Chondrocyte (in vitro differentiated cells): Measurements from ENCODE around the gene FAM193A. TPM values are rescaled to one million over a fixed set of nuclear protein-coding genes. Genes with fewer than 3 reads are reported as not detected.
A peak's percentile ranks its signal among the peaks of the same experiment; 100 is the strongest.
"Not testable (repeated sequence)": the region's sequence is repeated elsewhere in the genome, so short reads cannot be mapped to it uniquely, and the experiment has no call there.

Source experiments
- DNase-seq: peaks from one replicate; pipeline ENCODE4 v3.0.0; 2021; ENCODE audit warnings: mixed read lengths, low spot score
- H3K27ac Mint-ChIP-seq: one replicate; pipeline ENCODE4 v1.8.0; 2021; ENCODE audit warnings: mild to moderate bottlenecking, moderate library complexity, mixed read lengths; ENCODE audit not compliant: unreplicated experiment
- H3K27me3 Mint-ChIP-seq: 2 replicates; pipeline ENCODE4 v1.8.0; 2021; ENCODE audit warnings: low read depth, mixed read lengths
- H3K36me3 Mint-ChIP-seq: 2 replicates; pipeline ENCODE4 v1.8.0; 2021; ENCODE audit warnings: low read depth, mixed read lengths
- H3K4me1 Mint-ChIP-seq: 2 replicates; pipeline ENCODE4 v1.8.0; 2021; ENCODE audit warnings: low read depth, mild to moderate bottlenecking, mixed read lengths
- H3K4me3 Mint-ChIP-seq: one replicate; pipeline ENCODE4 v1.8.0; 2021; ENCODE audit warnings: mild to moderate bottlenecking, moderate library complexity, mixed read lengths; ENCODE audit not compliant: unreplicated experiment
- H3K9me3 Mint-ChIP-seq: 2 replicates; pipeline ENCODE4 v1.8.0; 2021; ENCODE audit warnings: low read depth, mixed read lengths
- total RNA-seq: library from RNA; stranded (reverse); gene quantifications from 3 replicates; pipeline ENCODE4 v1.2.1, GENCODE V29; 2021
- TF ChIP-seq, protein P1 (sequence below): fragments of 200-600 bp; sonication (generic); IDR thresholded peaks from 2 replicates; pipeline ENCODE4 v1.5.0; 2021; ENCODE audit warnings: antibody characterized with exemption, mild to moderate bottlenecking, moderate library complexity

The FAM193A gene
- total RNA-seq, 1 donor from 2014 or later = 24.9 TPM

DNA sequence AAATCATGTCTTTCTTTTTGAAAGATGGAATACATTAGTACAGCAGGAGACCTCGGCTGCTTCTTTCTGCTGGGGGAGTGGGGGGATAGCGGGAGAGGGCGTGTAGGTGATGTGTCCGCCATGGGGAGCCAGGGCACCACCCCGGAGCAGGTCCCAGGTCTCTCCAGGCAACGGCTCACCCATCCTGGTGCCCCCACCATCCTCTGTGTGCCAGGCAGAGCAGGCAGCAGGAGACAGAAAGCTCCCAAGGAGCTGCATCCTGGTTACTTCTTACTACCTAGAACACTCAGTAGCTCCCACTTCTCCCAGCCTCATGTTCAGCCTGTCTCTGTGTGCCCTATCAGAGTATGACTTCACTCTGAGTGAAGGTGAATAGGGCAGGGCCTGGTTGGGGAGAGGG, 196.1 kb downstream of the FAM193A start:
- peaks cover 26% of the 10 kb centered on the region for H3K36me3 Mint-ChIP-seq
- DNase-seq = peak; percentile 68
- H3K4me1 Mint-ChIP-seq = no peaks in the 10 kb centered on the region
- no peak overlapping the region for H3K4me3 Mint-ChIP-seq
- H3K9me3 Mint-ChIP-seq = peaks cover 16% of the 10 kb centered on the region
- H3K27ac Mint-ChIP-seq = no peak overlapping the region
- H3K27me3 Mint-ChIP-seq = no peaks in the 10 kb centered on the region
- TF ChIP-seq, protein P1, sequence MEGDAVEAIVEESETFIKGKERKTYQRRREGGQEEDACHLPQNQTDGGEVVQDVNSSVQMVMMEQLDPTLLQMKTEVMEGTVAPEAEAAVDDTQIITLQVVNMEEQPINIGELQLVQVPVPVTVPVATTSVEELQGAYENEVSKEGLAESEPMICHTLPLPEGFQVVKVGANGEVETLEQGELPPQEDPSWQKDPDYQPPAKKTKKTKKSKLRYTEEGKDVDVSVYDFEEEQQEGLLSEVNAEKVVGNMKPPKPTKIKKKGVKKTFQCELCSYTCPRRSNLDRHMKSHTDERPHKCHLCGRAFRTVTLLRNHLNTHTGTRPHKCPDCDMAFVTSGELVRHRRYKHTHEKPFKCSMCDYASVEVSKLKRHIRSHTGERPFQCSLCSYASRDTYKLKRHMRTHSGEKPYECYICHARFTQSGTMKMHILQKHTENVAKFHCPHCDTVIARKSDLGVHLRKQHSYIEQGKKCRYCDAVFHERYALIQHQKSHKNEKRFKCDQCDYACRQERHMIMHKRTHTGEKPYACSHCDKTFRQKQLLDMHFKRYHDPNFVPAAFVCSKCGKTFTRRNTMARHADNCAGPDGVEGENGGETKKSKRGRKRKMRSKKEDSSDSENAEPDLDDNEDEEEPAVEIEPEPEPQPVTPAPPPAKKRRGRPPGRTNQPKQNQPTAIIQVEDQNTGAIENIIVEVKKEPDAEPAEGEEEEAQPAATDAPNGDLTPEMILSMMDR = no peak

DNA sequence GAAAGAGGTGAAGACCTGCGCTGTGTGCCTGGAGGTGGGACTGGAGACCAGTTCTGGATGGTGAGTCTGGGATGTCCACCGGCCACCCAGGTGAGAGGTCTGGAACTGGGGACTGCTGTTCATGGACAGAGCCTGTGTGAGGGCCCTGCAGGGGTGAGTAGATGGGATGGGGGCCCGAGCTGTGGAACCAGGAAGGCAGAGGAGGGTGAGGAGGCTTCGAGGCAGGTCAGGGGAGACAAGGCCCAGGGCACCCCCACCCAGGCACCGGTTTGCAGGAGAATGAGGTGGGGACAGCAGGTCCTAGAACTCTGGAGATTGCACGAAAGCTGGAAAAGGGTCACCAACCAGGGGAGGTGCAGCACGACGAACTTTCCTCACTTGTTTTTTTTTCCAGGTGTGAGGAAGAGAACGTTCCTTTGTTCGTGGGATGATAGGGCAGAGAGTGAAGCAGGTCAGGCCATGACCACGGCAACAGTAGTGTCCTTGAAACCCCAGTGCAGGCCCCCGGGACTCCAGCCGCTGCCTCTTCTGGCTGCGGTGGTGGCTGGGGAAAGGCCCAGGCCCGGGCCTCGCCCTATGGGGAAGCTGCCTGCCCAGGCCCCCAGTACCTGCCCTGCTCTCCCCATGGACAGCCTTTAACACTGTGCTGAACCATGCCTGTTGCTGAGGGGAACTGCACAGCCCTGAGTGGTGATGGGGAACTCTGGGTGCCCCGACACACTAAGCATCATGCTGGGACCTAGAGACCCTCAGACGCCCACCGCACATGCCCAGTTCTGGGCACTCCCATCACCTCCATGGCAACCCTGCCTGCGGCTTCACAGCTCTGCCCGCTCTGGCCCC, 196.8 kb downstream of the FAM193A start:
- peak overlapping the region; percentile 17 for H3K27ac Mint-ChIP-seq
- H3K9me3 Mint-ChIP-seq = peaks cover 16% of the 10 kb centered on the region
- no peaks in the 10 kb centered on the region for H3K27me3 Mint-ChIP-seq
- no peak overlapping the region for H3K4me3 Mint-ChIP-seq
- H3K4me1 Mint-ChIP-seq = no peaks in the 10 kb centered on the region
- peak; percentile 81 for DNase-seq
- H3K36me3 Mint-ChIP-seq = peaks cover 26% of the 10 kb centered on the region
- TF ChIP-seq, protein P1 = no peak

DNA sequence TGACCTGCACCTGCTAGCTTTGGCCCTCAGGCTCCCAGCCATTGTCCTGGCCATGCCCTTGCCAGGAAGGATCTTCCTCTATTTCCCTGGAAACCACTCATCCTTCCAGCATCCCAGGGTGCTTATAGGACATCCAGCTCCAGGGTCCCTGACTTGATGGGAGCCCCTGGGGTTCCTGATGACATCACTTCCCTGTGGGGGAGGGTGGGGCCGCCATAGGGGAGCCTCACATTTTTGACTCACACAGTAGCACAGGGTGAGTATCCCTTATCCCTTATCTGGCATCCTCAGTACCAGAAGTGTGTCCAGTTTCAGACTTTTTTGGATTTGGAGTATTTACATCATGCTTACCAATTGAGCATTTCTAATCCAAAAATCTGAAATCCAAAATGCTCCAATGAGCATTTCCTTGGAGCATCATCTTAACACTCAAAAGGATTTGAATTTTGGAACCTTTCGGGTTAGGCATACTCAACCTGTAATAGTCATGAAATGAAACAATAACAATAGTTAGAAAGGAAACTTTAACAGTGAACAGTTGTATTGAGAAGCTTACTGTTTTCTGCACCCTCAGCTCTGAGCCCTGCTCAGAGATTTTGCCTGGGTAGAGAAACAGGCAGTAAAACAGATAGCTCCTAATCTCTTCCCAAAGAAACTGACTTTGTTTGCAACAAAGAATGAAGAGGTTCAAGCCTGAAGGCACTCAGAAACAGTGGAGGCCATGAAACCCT, 197.6 kb downstream of the FAM193A start:
- H3K9me3 Mint-ChIP-seq = peaks cover 16% of the 10 kb centered on the region
- no peak overlapping the region for H3K4me3 Mint-ChIP-seq
- H3K27ac Mint-ChIP-seq = no peak overlapping the region
- TF ChIP-seq, protein P1 = no peak
- peak; percentile 48 for DNase-seq
- peaks cover 26% of the 10 kb centered on the region for H3K36me3 Mint-ChIP-seq
- H3K4me1 Mint-ChIP-seq = no peaks in the 10 kb centered on the region
- no peaks in the 10 kb centered on the region for H3K27me3 Mint-ChIP-seq

DNA sequence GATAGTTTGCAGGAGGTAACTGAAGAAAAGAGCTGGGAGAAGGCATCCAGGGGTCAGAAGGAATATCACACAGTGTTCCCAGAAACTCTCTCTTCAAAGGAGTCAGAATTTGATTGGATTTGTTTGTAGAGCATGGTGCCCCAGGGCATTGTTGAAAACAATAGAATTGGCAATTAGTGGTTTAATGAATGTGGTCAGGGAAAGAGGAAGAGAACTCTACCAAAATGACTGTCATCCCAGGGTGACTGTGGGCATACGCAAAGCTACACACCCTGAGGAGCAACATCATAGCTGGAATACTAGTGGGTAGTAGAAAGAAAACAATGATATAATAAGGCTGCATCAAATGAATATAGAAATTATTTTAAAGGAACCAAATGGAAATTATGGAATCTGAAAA, 198.2 kb downstream of the FAM193A start:
- no peak overlapping the region for H3K27ac Mint-ChIP-seq
- H3K36me3 Mint-ChIP-seq = peaks cover 26% of the 10 kb centered on the region
- no peak for DNase-seq
- H3K27me3 Mint-ChIP-seq = no peaks in the 10 kb centered on the region
- TF ChIP-seq, protein P1 = no peak
- no peaks in the 10 kb centered on the region for H3K4me1 Mint-ChIP-seq
- H3K9me3 Mint-ChIP-seq = peaks cover 16% of the 10 kb centered on the region
- no peak overlapping the region for H3K4me3 Mint-ChIP-seq

DNA sequence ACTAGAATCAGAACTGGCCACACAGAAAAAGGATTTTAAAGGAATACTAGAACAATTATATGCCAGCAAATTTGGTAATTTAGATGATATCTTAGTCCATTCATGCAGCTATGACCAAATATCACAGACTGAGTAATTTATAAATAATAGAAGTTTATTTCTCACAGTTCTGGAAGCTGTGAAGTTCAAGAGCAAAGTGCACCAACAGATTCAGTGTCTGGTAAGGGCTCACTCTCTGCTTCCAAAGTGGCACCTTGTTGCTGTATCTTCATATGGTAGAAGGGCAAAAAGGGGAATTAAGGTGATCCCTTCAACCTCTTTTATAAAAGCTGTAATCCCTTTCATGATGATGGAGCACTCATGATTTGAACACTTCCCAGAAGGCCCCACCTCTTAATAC, 199.4 kb downstream of the FAM193A start:
- H3K27ac Mint-ChIP-seq = no peak overlapping the region
- no peak for DNase-seq
- TF ChIP-seq, protein P1 = no peak
- peaks cover 26% of the 10 kb centered on the region for H3K36me3 Mint-ChIP-seq
- H3K27me3 Mint-ChIP-seq = no peaks in the 10 kb centered on the region
- H3K9me3 Mint-ChIP-seq = peaks cover 16% of the 10 kb centered on the region
- H3K4me3 Mint-ChIP-seq = no peak overlapping the region
- H3K4me1 Mint-ChIP-seq = peaks cover 1% of the 10 kb centered on the region

DNA sequence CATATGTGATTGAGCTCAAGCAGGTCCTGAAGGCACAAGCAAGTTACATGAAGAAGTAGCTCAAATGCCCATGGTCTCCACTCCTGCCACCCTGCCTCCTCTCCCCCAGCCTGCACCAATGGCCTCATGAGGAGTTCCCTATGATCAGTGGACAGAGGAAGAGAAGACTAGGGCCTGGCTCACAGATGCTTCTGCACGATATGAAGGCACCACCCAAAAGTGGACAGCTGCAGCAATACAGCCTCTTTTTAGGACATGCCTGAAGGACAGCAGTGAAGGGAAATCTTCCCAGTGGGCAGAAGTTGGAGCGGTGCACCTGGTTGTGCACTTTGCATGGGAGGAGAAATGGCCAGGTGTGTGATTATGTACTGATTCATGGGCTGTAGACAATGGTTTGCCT, 201.8 kb downstream of the FAM193A start:
- not testable (repeated sequence) for H3K27me3 Mint-ChIP-seq, H3K4me3 Mint-ChIP-seq, H3K27ac Mint-ChIP-seq
- peaks cover 16% of the 10 kb centered on the region for H3K9me3 Mint-ChIP-seq
- DNase-seq = peak; percentile 18
- H3K36me3 Mint-ChIP-seq = peaks cover 16% of the 10 kb centered on the region
- H3K4me1 Mint-ChIP-seq = peaks cover 16% of the 10 kb centered on the region
